GM19395 (cell line): Measurements from ENCODE around the gene NSFL1C.
"Not testable (repeated sequence)": the region's sequence is repeated elsewhere in the genome, so short reads cannot be mapped to it uniquely, and the experiment has no call there.

Experiments
- ATAC-seq: cut with Tn5 transposase; IDR thresholded peaks from one replicate; pipeline ENCODE4 v1.9.1; 2021; ENCODE audit warnings: mild to moderate bottlenecking, moderate library complexity; ENCODE audit not compliant: unreplicated experiment

NSFL1C gene

GRCh38 chr20:1427457-1428054, 39.1 kb downstream of the NSFL1C start:
- ATAC-seq, result no peak

- no peak for ATAC-seq
Measured at GRCh38 chr20:1426231-1426849, 40.3 kb downstream of the NSFL1C start.

- no peak for ATAC-seq
Measured at GRCh38 chr20:1424336-1424735, 42.3 kb downstream of the NSFL1C start.

- no peak for ATAC-seq
Measured at GRCh38 chr20:1423625-1424106, 43.0 kb downstream of the NSFL1C start.

GRCh38 chr20:1423206-1423605, 43.4 kb downstream of the NSFL1C start:
- no peak for ATAC-seq

- no peak for ATAC-seq
Measured at GRCh38 chr20:1422753-1423152, 43.9 kb downstream of the NSFL1C start.

- ATAC-seq, result no peak
Measured at GRCh38 chr20:1420066-1420465, 46.6 kb downstream of the NSFL1C start.

GRCh38 chr20:1418350-1418749, 48.3 kb downstream of the NSFL1C start:
- ATAC-seq, result no peak

- ATAC-seq, result no peak
Measured at GRCh38 chr20:1417790-1418189, 48.9 kb downstream of the NSFL1C start.

- no peak for ATAC-seq
Measured at GRCh38 chr20:1417273-1417672, 49.4 kb downstream of the NSFL1C start.

- no peak for ATAC-seq
Measured at GRCh38 chr20:1415667-1416468, 50.8 kb downstream of the NSFL1C start.

- ATAC-seq, result no peak
Measured at GRCh38 chr20:1414982-1415381, 51.7 kb downstream of the NSFL1C start.

GRCh38 chr20:1405801-1406200, 60.8 kb downstream of the NSFL1C start:
- no peak for ATAC-seq

GRCh38 chr20:1403624-1404023, 63.0 kb downstream of the NSFL1C start:
- no peak for ATAC-seq

GRCh38 chr20:1402149-1402548, 64.5 kb downstream of the NSFL1C start:
- ATAC-seq, result no peak

GRCh38 chr20:1401451-1401907, 65.2 kb downstream of the NSFL1C start:
- no peak for ATAC-seq

GRCh38 chr20:1399678-1400366, 66.8 kb downstream of the NSFL1C start:
- not testable (repeated sequence) for ATAC-seq

GRCh38 chr20:1398185-1398584, 68.5 kb downstream of the NSFL1C start:
- not testable (repeated sequence) for ATAC-seq

GRCh38 chr20:1397710-1398109, 68.9 kb downstream of the NSFL1C start:
- no peak for ATAC-seq

GRCh38 chr20:1396702-1397101, 69.9 kb downstream of the NSFL1C start:
- ATAC-seq, result no peak

GRCh38 chr20:1396264-1396663, 70.4 kb downstream of the NSFL1C start:
- no peak for ATAC-seq
